ENCODE results near the gene CCL22.

CCL22 gene

DNA sequence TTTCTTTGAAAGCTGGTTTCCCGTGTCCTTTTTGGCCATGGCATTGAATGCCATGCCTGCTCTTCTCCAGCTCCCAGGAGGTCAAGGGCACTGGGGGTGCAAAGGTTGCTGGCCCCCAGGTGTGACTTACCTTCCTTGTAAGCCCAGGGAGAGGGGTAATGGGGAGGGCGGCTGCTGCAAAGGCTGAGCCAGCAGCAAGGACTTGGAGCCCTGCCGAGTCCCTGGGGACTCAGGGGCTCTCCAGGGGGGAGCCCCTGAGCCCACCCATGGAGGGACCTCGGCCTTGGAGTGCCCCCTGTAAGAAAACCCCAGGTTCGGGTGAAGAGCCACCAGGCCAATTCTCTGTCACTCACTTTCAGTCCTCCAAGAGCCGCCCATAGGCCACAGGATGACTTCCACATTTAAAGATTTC lies 5.9 kb upstream of the CCL22 start:
- Histone ChIP-seq H3K4me3 (replicated peaks; ENCODE audit: insufficient read depth, low read length) (no peak overlapping the region), H3K27me3 (ENCODE audit: insufficient read depth, poor library complexity, severe bottlenecking) (peaks cover 5% of the 10 kb centered on the region), H3K27ac (replicated peaks) (no peak overlapping the region)
- DNase-seq (ENCODE audit: low read depth in 1 of 2, low spot score in 1 of 2): no peak
- no peak for TF ChIP-seq SPI1 (IDR thresholded peaks at IDR 0.05; ENCODE audit: borderline replicate concordance, low read depth)
- TF ChIP-seq GABPA (IDR thresholded peaks at IDR 0.05; ENCODE audit: low read depth): no peak
- no peak for TF ChIP-seq POLR2AphosphoS5 (IDR thresholded peaks at IDR 0.05; ENCODE audit: low read depth)
- TF ChIP-seq, protein P1, sequence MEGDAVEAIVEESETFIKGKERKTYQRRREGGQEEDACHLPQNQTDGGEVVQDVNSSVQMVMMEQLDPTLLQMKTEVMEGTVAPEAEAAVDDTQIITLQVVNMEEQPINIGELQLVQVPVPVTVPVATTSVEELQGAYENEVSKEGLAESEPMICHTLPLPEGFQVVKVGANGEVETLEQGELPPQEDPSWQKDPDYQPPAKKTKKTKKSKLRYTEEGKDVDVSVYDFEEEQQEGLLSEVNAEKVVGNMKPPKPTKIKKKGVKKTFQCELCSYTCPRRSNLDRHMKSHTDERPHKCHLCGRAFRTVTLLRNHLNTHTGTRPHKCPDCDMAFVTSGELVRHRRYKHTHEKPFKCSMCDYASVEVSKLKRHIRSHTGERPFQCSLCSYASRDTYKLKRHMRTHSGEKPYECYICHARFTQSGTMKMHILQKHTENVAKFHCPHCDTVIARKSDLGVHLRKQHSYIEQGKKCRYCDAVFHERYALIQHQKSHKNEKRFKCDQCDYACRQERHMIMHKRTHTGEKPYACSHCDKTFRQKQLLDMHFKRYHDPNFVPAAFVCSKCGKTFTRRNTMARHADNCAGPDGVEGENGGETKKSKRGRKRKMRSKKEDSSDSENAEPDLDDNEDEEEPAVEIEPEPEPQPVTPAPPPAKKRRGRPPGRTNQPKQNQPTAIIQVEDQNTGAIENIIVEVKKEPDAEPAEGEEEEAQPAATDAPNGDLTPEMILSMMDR (IDR thresholded peaks at IDR 0.05; ENCODE audit: insufficient read depth, low read length): no peak
- TF ChIP-seq REST (IDR thresholded peaks at IDR 0.05; ENCODE audit: insufficient replicate concordance, low read depth): no peak

GRCh38 chr16:57354311-57354710 lies 4.3 kb upstream of the CCL22 start:
- no peak for DNase-seq (ENCODE audit: low read depth in 1 of 2, low spot score in 1 of 2)
- Histone ChIP-seq H3K27me3 (ENCODE audit: insufficient read depth, poor library complexity, severe bottlenecking) (peaks cover 5% of the 10 kb centered on the region), H3K4me3 (replicated peaks; ENCODE audit: insufficient read depth, low read length) (no peak overlapping the region), H3K27ac (replicated peaks) (no peak overlapping the region)
- no peak for TF ChIP-seq GABPA (IDR thresholded peaks at IDR 0.05; ENCODE audit: low read depth)
- TF ChIP-seq POLR2AphosphoS5 (IDR thresholded peaks at IDR 0.05; ENCODE audit: low read depth): no peak
- TF ChIP-seq, protein P1 (IDR thresholded peaks at IDR 0.05; ENCODE audit: insufficient read depth, low read length): no peak
- no peak for TF ChIP-seq REST (IDR thresholded peaks at IDR 0.05; ENCODE audit: insufficient replicate concordance, low read depth)
- no peak for TF ChIP-seq SPI1 (IDR thresholded peaks at IDR 0.05; ENCODE audit: borderline replicate concordance, low read depth)

GRCh38 chr16:57355898-57356414 lies 2.6 kb upstream of the CCL22 start:
- Histone ChIP-seq H3K27me3 (ENCODE audit: insufficient read depth, poor library complexity, severe bottlenecking) (peaks cover 5% of the 10 kb centered on the region), H3K27ac (replicated peaks) (no peak overlapping the region), H3K4me3 (replicated peaks; ENCODE audit: insufficient read depth, low read length) (no peak overlapping the region)
- no peak for DNase-seq (ENCODE audit: low read depth in 1 of 2, low spot score in 1 of 2)
- TF ChIP-seq SPI1 (IDR thresholded peaks at IDR 0.05; ENCODE audit: borderline replicate concordance, low read depth): no peak
- TF ChIP-seq POLR2AphosphoS5 (IDR thresholded peaks at IDR 0.05; ENCODE audit: low read depth): no peak
- no peak for TF ChIP-seq GABPA (IDR thresholded peaks at IDR 0.05; ENCODE audit: low read depth)
- TF ChIP-seq REST (IDR thresholded peaks at IDR 0.05; ENCODE audit: insufficient replicate concordance, low read depth): no peak
- TF ChIP-seq, protein P1 (IDR thresholded peaks at IDR 0.05; ENCODE audit: insufficient read depth, low read length): no peak
